Measurements from ENCODE around the gene GLP2R. TPM values are rescaled to one million over a fixed set of nuclear protein-coding genes. Genes with fewer than 3 reads are reported as not detected.

GLP2R gene
- total RNA-seq, 3 donors from 2014 or later: 5.8 to 28.2 (median 7.4) TPM

DNA sequence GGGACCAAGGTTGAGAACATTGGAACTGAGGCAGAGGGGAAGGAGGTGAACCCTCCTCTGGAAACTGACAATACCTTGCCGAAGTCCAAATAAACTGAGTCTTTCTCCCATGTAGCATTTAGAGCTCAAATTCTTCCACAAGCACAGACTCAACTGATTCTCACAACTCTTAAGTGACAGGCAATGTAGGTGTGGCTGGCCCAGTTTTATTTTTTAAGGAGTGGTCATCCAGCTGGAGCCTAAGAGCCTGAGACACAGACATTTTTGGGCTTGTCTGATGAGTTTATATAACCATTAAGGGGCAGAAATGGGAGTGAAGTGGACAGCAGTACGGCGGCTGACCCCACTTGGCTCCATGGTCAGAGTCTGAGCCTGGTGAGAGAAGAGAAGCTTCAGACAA is 68.5 kb downstream of the GLP2R start:
- DNase-seq (no peak), ATAC-seq (no peak)
- H3K9me3 ChIP-seq: no peaks in the 10 kb centered on the region
- H3K36me3 ChIP-seq (ENCODE audit: low read depth): no peaks in the 10 kb centered on the region
- H3K4me3 ChIP-seq: no peak overlapping the region
- intact Hi-C loops (cut with DNase I, micrococcal nuclease): no loop called here
- no peaks in the 10 kb centered on the region for H3K4me1 ChIP-seq (ENCODE audit: low read depth)
- TF ChIP-seq, protein P1, sequence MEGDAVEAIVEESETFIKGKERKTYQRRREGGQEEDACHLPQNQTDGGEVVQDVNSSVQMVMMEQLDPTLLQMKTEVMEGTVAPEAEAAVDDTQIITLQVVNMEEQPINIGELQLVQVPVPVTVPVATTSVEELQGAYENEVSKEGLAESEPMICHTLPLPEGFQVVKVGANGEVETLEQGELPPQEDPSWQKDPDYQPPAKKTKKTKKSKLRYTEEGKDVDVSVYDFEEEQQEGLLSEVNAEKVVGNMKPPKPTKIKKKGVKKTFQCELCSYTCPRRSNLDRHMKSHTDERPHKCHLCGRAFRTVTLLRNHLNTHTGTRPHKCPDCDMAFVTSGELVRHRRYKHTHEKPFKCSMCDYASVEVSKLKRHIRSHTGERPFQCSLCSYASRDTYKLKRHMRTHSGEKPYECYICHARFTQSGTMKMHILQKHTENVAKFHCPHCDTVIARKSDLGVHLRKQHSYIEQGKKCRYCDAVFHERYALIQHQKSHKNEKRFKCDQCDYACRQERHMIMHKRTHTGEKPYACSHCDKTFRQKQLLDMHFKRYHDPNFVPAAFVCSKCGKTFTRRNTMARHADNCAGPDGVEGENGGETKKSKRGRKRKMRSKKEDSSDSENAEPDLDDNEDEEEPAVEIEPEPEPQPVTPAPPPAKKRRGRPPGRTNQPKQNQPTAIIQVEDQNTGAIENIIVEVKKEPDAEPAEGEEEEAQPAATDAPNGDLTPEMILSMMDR (IDR thresholded peaks at IDR 0.05): no peak

DNA sequence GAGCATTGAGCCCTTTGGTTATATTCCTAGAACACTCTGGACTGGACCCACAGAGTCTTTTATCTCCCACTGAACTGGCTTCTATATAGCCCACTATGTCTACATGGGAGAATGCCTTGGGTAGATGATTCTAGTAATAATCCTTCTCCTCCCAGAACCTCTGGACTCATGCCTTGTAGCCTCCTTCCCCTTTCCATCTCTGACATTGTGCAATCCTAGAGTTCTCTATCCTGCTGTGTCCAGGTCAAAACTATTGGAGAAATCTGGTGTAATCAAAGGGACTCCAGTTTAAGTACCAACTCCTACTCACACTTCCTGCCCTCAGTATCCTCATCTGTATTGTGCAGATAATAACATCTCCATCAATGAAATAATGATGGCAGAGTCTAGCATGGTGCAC is 70.2 kb downstream of the GLP2R start:
- Histone ChIP-seq H3K4me1 (ENCODE audit: low read depth) (no peaks in the 10 kb centered on the region), H3K9me3 (no peaks in the 10 kb centered on the region), H3K4me3 (no peak overlapping the region), H3K36me3 (ENCODE audit: low read depth) (no peaks in the 10 kb centered on the region)
- ATAC-seq (no peak), DNase-seq (no peak)
- TF ChIP-seq, protein P1 (IDR thresholded peaks at IDR 0.05): no peak
- intact Hi-C loops (cut with DNase I, micrococcal nuclease): no loop called here

DNA sequence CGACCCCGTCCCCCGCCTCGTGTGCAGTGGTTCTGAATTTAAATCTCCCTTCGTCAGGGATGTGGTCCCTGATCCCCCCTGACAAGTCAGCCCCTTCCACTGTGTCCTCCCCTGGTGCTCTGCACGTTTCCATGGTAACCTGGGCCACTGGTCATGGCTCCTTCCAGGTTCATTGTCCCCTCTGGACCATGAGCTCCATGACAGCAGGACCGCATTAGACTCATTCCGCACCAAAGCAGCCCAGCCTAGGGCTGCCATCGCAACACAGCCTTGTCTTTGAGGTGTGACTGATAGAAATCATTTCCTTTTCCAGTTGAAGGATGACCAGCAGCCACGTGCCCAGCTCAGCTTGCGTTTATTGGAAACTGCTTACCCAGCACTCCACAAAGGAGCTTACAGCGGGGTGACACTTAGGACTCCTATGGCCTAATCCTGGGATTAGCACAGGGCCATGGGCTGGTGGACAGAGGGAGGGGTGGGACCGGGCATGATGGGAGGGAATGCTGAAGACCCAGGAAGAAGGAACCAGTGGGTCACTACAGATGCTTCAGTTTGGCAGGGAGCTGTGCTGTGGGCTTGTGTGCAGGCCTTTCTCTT is 71.7 kb downstream of the GLP2R start:
- no peaks in the 10 kb centered on the region for H3K9me3 ChIP-seq
- ATAC-seq (no peak), DNase-seq (no peak)
- no peaks in the 10 kb centered on the region for H3K36me3 ChIP-seq (ENCODE audit: low read depth)
- TF ChIP-seq, protein P1 (IDR thresholded peaks at IDR 0.05): no peak
- no peak overlapping the region for H3K4me3 ChIP-seq
- intact Hi-C loops (cut with DNase I, micrococcal nuclease): no loop called here
- H3K4me1 ChIP-seq (ENCODE audit: low read depth): no peaks in the 10 kb centered on the region

DNA sequence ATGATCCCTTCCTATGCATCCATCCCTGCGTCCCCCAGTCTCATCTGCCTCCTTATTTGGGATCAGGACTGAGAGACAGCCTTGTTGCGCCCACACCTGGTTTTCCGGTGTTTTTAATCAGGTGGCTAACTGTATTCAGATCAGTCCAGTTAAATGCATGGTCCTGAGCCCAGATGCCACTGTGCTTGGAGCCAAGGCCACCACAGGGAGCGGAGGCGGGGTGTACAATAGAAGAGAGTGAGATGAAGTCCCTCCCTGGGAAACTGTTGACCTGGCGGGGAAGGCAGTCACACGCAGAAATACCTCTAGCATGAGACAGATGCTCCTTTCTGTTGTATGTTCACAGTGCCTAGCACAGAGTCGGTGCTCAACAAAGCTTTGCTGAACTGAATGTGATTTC is 73.1 kb downstream of the GLP2R start:
- intact Hi-C loops (cut with DNase I, micrococcal nuclease): no loop called here
- H3K9me3 ChIP-seq: no peaks in the 10 kb centered on the region
- no peak overlapping the region for H3K4me3 ChIP-seq
- H3K4me1 ChIP-seq (ENCODE audit: low read depth): no peaks in the 10 kb centered on the region
- TF ChIP-seq, protein P1 (IDR thresholded peaks at IDR 0.05): no peak
- ATAC-seq: no peak
- no peak for DNase-seq
- no peaks in the 10 kb centered on the region for H3K36me3 ChIP-seq (ENCODE audit: low read depth)

DNA sequence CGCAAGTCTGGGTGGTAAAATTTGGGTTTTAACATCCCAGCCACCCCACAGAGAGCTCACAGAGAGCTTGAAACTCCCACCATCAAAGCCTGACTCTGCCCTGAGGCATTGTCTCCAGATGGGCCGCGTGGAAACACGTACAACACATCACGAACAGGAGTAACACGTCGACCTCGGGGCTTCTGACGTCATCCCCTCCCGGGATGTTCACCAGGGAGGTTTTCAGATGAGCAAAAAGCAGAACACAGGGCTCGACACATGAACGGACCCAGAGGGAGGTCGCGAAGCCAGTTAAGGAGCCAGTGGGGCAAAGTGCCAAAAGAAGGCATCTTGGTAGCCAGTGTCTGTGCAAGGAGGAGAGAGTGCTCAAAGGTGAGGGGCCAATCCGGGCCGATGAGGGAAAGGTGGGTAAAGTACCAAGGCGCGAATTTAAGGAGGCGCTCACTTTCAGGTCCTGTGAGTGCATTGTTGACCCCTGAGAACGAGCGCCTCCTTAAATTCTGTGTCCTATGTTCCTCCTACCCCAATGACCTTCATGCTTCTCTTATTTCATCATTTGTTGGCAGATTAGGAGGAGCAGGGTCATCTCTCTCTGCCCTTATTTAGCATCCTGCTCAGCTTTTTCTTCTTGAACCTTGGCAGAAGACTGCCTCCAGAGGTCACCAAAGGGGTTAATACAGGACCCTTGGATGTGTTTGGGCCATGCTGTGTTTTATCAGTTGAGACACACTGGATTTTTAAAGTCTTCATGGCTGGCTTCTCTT is 73.7 kb downstream of the GLP2R start:
- no peak for DNase-seq
- H3K36me3 ChIP-seq (ENCODE audit: low read depth): no peaks in the 10 kb centered on the region
- TF ChIP-seq, protein P1 (IDR thresholded peaks at IDR 0.05): no peak
- H3K4me1 ChIP-seq (ENCODE audit: low read depth): no peaks in the 10 kb centered on the region
- intact Hi-C loops (cut with DNase I, micrococcal nuclease): no loop called here
- no peak overlapping the region for H3K4me3 ChIP-seq
- no peaks in the 10 kb centered on the region for H3K9me3 ChIP-seq
- no peak for ATAC-seq

Data from mucosa of descending colon (tissue), 3 donors.